ENCODE results near the gene TNFAIP8. TPM values are rescaled to one million over a fixed set of nuclear protein-coding genes. Genes with fewer than 3 reads are reported as not detected.
A peak's percentile ranks its signal among the peaks of the same experiment; 100 is the strongest.

TNFAIP8 gene
- total and polyA plus RNA-seq, 5 experiments from 2014 or later = 175 to 220 (median 177) TPM

DNA sequence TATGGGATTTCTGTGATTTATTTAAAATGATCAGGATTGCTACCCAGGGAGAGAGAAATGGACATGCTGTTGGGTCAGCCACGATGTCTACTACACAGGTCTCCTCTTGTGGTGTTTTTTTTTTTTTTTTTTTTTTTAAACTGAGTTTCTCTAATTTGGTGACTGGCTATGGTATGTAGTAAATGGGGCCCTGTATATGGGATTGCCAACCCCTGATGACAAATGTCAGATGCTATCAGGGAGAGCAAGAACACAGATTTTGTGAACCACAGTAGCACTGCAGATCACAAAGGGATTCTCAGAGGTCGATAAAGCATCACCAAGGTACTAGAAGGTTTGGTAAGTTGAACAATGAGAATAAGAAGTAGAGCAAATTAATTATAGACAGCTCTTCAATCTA, 16.5 kb upstream of the TNFAIP8 start:
- Mint-ChIP-seq H3K36me3 (peaks cover 0 to 9% (median 0%) of the 10 kb centered on the region in 3 donors), H3K4me1 (peaks cover 58 to 100% (median 98%) of the 10 kb centered on the region in 4 donors), H3K27ac (peak overlapping the region; percentile 83 to 99 (median 96)), H3K9me3 (peaks cover 0 to 4% (median 0%) of the 10 kb centered on the region in 9 donors), H3K27me3 (no peaks in the 10 kb centered on the region), H3K4me3 (peak overlapping the region in 8 of 10 donors; percentile 50 to 86 (median 80))
- DNase-seq (no peak), ATAC-seq (no peak)
- POLR2A ChIA-PET = interaction anchor here (0.7 to 5.7 kb wide), 12 partner anchors 9 to 281 kb away, joined by 3 to 37 read pairs (median 5); partner anchors contain the start of genes DMXL1 and TNFAIP8

DNA sequence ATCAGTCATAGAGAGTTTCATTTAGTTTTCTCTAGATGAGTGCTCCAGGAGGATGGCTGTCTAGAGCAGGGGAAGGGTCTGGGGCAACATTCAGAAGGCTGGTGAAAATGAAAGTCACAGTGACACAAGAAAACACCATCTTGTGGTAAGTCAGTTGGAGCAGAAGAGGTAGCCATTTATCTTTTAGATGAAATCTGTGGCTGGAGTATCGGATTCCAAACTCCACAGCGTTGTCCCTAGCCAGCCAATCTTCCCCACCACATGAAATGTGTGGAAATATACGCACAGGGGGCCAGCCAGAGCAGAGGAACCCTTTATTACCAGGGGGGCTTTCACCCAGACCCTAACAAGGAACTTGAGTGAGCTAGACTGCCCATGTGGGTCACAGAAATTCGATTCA, 15.9 kb upstream of the TNFAIP8 start:
- Mint-ChIP-seq H3K36me3 (peaks cover 0 to 9% (median 0%) of the 10 kb centered on the region in 3 donors), H3K9me3 (peaks cover 0 to 4% (median 0%) of the 10 kb centered on the region in 9 donors)
- POLR2A ChIA-PET = interaction anchor here (0.7 to 5.7 kb wide), 14 partner anchors 10 to 269 kb away, joined by 3 to 37 read pairs (median 4); partner anchors contain the start of gene DMXL1

DNA sequence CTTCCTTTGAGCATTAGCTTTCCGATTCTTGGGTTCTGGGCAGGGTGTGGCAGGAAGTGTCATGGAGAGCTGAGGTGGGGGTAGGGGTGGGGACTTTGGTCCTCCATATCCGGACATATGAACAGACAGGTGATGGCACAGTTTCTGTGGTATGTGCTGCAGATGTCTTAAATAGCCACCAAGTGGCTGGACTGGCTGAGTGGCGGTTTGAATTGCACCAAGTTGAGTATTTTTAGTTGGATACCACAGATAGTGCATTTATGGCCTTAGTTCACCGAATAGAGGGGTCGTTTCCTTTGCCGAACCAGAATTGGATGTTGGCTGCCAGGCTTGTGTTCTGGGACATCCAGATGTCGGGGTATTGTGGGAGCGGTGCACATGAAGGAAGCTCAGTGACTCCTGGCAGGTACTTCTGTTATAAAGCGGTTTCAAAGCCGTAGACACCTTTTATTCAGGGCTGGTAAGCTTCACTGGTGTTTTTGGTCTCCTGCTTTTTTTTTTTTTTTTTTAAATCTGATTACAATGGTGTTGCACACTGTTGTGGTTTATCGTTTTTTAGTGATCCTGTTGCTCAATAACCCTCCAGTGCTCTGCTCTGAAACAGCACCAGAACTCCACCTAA, 15.1 kb upstream of the TNFAIP8 start:
- peaks cover 55 to 98% (median 93%) of the 10 kb centered on the region in 4 donors for H3K4me1 Mint-ChIP-seq
- peaks cover 0 to 4% (median 0%) of the 10 kb centered on the region in 9 donors for H3K9me3 Mint-ChIP-seq
- ATAC-seq (peak; percentile 52 to 65), DNase-seq (peak in 8 of 10 donors; percentile 31 to 81 (median 48))
- peak overlapping the region; percentile 68 to 86 (median 80) for H3K4me3 Mint-ChIP-seq
- peaks cover 0 to 13% (median 0%) of the 10 kb centered on the region in 3 donors for H3K36me3 Mint-ChIP-seq
- POLR2A ChIA-PET = interaction anchor here (0.6 to 5.7 kb wide), 18 partner anchors 11 to 270 kb away, joined by 3 to 37 read pairs (median 5); partner anchors contain the start of gene DMXL1
- no peaks in the 10 kb centered on the region for H3K27me3 Mint-ChIP-seq
- peak overlapping the region; percentile 83 to 99 (median 95) for H3K27ac Mint-ChIP-seq

More for the DNA sequence above, 15.9 kb upstream of the TNFAIP8 start:
- Mint-ChIP-seq H3K4me1 (peaks cover 55 to 99% (median 94%) of the 10 kb centered on the region in 4 donors), H3K27me3 (no peaks in the 10 kb centered on the region), H3K27ac (peak overlapping the region; percentile 83 to 99 (median 95)), H3K4me3 (peak overlapping the region; percentile 68 to 86 (median 80))
- DNase-seq (no peak), ATAC-seq (no peak)

DNA sequence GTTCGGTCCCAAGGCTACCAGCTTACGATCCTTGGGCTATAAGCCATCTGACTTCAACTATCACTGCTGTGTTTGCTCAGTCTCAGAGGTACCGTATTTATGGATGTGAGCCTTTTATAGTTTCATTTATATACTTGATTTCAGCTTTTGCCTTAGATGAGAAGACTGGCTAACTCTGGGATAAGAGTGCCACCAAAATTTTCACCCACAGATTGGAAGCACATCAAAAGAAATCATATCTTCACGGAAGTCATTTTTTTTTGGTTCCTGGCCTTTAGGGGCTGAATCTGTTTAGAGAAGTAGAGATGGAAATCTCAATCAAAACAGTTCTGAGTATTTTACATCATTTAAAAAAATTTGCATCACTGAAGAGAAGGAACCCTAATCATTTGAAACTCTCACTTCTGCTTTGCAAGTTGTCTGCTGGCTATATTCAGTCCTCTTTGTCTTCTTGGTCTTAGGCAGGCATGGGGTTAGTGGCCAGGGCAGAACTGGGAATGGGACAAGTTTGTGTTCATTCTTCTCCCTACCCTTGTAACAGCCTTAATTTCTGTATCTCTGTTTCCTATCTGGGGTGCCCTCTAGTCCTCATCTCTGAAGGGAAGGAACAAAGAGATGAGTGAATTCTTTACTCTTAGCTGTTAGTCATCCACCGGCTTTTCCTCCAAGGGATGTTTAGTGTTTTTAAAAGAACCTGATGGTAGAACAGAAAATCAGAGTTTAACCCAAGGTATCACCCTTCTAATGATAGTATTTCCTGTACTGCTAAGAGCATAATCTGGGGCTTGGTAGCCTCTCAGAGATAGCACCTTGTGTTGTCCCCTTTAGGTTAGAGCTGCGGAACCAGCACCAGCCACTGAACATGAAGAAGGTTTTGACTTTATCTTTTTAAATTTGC, 14.1 kb upstream of the TNFAIP8 start:
- H3K4me3 Mint-ChIP-seq = peak overlapping the region; percentile 68 to 86 (median 80)
- peak overlapping the region; percentile 83 to 99 (median 95) for H3K27ac Mint-ChIP-seq

DNA sequence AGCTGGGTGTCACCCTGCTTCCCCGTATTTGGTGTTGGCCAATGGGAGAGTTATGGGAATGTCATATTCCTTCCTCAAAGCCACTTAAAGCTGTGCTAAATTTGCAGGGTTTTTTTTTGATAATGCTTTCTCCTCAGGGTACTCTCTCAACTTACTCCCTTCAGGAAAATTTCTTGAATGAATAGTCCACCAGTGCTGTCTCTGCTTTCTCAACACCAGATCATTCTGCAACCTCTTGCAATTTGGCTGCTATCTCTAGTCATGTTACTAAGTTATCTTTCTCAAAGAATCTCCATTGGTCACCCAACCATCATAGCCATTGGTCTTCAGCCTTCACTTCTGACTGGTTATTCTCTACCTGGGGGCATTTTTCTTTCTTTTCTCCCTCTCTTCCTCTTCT, 13.4 kb upstream of the TNFAIP8 start:
- POLR2A ChIA-PET = interaction anchor here (0.9 to 4.5 kb wide), 5 partner anchors 12 to 354 kb away, joined by 3 to 37 read pairs (median 4); partner anchors contain the start of gene DTWD2
- Mint-ChIP-seq H3K36me3 (peaks cover 0 to 20% (median 0%) of the 10 kb centered on the region in 3 donors), H3K27me3 (no peaks in the 10 kb centered on the region), H3K9me3 (peaks cover 0 to 4% (median 0%) of the 10 kb centered on the region in 9 donors), H3K27ac (peak overlapping the region; percentile 83 to 99 (median 95)), H3K4me1 (peaks cover 50 to 98% (median 93%) of the 10 kb centered on the region in 4 donors), H3K4me3 (peak overlapping the region; percentile 63 to 86 (median 80))
- DNase-seq = no peak
- no peak for ATAC-seq

More for the DNA sequence above, 14.1 kb upstream of the TNFAIP8 start:
- Mint-ChIP-seq H3K27me3 (no peaks in the 10 kb centered on the region), H3K36me3 (peaks cover 0 to 18% (median 0%) of the 10 kb centered on the region in 3 donors), H3K9me3 (peaks cover 0 to 4% (median 0%) of the 10 kb centered on the region in 9 donors), H3K4me1 (peaks cover 52 to 98% (median 93%) of the 10 kb centered on the region in 4 donors)
- ATAC-seq (peak in 1 of 2 donors; percentile 19), DNase-seq (no peak)
- POLR2A ChIA-PET = interaction anchor here (0.6 to 5.7 kb wide), 10 partner anchors 12 to 353 kb away, joined by 3 to 37 read pairs (median 6); partner anchors contain the start of genes DMXL1 and DTWD2

DNA sequence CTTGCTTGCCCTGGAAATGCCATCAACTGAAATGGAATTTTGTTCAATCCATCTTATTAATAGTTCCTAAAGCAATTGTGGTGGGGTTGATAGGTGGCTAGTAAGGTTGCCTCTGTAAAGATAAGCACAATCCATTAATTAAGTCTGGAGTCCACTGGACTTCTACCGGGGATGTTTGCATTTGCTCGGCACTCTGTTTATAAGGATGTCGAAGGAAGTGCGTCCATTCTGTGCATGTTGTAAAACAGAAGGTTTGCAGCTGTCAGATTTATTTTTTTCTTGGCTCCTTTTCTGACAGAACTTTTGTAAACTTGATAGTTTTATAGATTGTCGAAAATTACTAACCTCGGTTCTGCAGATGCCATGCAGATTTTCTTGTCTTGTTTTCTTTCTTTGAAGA, 12.8 kb upstream of the TNFAIP8 start:
- no peak for ATAC-seq
- peaks cover 48 to 98% (median 93%) of the 10 kb centered on the region in 4 donors for H3K4me1 Mint-ChIP-seq

DNA sequence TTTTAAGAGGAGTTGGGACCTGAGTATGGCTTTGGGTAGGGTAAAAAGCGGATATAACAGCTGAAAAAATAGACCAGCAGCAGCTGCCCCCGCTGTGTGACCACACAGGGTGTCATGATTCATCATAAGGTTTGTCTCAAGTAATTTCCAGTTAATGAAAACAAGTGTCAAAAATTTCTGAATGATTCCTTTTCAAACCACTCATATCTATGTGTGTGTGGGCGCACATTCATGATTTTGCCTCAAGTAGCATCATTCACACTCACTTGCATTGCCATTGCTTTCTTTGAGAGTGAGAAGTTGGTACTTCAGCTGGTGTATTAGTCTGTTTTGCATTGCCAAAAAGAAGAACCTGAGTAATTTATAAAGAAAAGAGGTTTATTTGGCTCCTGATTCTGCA, 12.1 kb upstream of the TNFAIP8 start:
- peaks cover 0 to 4% (median 0%) of the 10 kb centered on the region in 9 donors for H3K9me3 Mint-ChIP-seq
- ATAC-seq (no peak), DNase-seq (no peak)
- POLR2A ChIA-PET = interaction anchor here (0.7 to 1.3 kb wide), 2 partner anchors 58 to 91 kb away, joined by 3 to 4 read pairs; no protein-coding TSS in a partner anchor
- H3K36me3 Mint-ChIP-seq = peaks cover 0 to 28% (median 0%) of the 10 kb centered on the region in 3 donors
- no peaks in the 10 kb centered on the region for H3K27me3 Mint-ChIP-seq
- H3K4me1 Mint-ChIP-seq = peaks cover 45 to 98% (median 93%) of the 10 kb centered on the region in 4 donors
- peak overlapping the region in 9 of 10 donors; percentile 27 to 96 (median 65) for H3K27ac Mint-ChIP-seq
- H3K4me3 Mint-ChIP-seq = peak overlapping the region in 6 of 10 donors; percentile 13 to 56 (median 30)

More for the DNA sequence above, 12.8 kb upstream of the TNFAIP8 start:
- Mint-ChIP-seq H3K27ac (peak overlapping the region; percentile 83 to 99 (median 95)), H3K36me3 (peaks cover 0 to 23% (median 0%) of the 10 kb centered on the region in 3 donors), H3K27me3 (no peaks in the 10 kb centered on the region), H3K9me3 (peaks cover 0 to 4% (median 0%) of the 10 kb centered on the region in 9 donors), H3K4me3 (peak overlapping the region in 8 of 10 donors; percentile 22 to 83 (median 72))
- no peak for DNase-seq
- POLR2A ChIA-PET = interaction anchor here (0.9 to 3.3 kb wide), 3 partner anchors 14 to 355 kb away, joined by 3 to 18 read pairs (median 3); partner anchors contain the start of gene DTWD2

DNA sequence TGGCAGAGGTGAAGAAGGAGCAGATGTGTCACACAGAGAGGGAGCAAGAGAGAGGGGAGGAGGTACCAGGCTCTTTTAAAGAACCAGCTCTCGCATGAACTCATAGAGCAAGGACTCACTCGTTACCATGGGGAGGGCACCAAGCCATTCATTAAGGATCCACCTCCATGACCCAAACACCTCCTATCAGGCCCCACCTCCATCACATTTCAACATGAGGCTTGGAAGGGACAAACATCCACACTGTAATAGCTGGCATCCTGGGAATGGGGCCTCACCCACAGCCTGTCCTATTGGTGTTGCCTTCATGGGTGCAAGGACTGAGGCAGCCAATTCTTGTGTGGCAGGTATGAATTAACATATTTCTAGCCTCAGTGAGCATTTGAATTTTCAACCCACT, 11.6 kb upstream of the TNFAIP8 start:
- DNase-seq = no peak
- POLR2A ChIA-PET = interaction anchor here (1.3 kb wide), 1 partner anchor 57 kb away, joined by 4 read pairs; no protein-coding TSS in a partner anchor
- Mint-ChIP-seq H3K9me3 (peaks cover 0 to 4% (median 0%) of the 10 kb centered on the region in 9 donors), H3K36me3 (peaks cover 0 to 32% (median 0%) of the 10 kb centered on the region in 3 donors), H3K27ac (peak overlapping the region in 9 of 10 donors; percentile 27 to 96 (median 65)), H3K4me3 (peak overlapping the region in 6 of 10 donors; percentile 8 to 56 (median 19)), H3K27me3 (no peaks in the 10 kb centered on the region), H3K4me1 (peaks cover 49 to 98% (median 93%) of the 10 kb centered on the region in 4 donors)
- ATAC-seq = no peak

DNA sequence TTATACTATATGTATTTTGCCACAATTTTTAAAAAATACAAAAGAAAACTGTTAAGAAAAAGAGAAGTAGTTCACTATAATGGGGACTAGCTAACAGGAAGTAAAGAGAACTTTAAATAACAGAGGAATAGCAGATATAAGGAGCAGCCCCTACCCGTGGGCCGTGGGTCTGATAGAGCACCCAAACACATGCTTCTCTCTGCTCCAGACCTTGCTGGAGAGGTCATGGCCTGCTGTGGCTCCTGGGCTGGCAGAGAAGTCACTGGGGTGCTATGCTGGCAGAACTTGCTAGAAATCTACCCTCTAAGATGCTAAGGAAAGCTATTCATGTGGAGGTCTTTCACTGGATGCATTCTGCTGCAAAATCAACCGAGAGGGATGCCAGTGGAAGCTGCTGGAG, 10.0 kb upstream of the TNFAIP8 start:
- DNase-seq = no peak
- H3K4me3 Mint-ChIP-seq = peak overlapping the region in 9 of 10 donors; percentile 24 to 74 (median 54)
- peaks cover 40 to 98% (median 94%) of the 10 kb centered on the region in 4 donors for H3K4me1 Mint-ChIP-seq
- ATAC-seq = no peak
- H3K27me3 Mint-ChIP-seq = no peaks in the 10 kb centered on the region
- peaks cover 0 to 34% (median 0%) of the 10 kb centered on the region in 3 donors for H3K36me3 Mint-ChIP-seq
- peak overlapping the region in 9 of 10 donors; percentile 7 to 83 (median 65) for H3K27ac Mint-ChIP-seq
- H3K9me3 Mint-ChIP-seq = peaks cover 0 to 1% (median 0%) of the 10 kb centered on the region in 9 donors
- POLR2A ChIA-PET = no interaction called here

DNA sequence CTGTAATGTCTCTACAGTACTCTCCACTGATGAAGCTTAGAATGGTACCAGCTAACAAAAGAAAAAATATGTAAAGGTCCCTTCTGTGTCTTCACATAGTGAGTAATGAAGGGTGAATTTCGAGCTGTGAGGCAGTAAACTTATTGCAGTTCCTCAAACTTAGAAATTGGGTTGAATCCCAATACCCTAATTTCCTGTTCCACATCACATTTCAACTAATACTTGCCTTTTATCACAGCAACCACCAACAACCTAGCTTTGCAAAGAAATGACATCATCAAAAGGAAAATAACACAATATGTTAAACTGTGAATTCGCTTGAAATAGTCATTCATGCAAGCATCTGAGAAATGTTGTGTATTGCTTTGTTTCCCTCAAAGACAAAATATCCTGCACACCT, 9.4 kb upstream of the TNFAIP8 start:
- H3K36me3 Mint-ChIP-seq = peaks cover 0 to 34% (median 0%) of the 10 kb centered on the region in 3 donors
- H3K4me1 Mint-ChIP-seq = peaks cover 37 to 95% (median 93%) of the 10 kb centered on the region in 4 donors
- ATAC-seq (peak in 1 of 2 donors; percentile 23), DNase-seq (no peak)
- peak overlapping the region in 9 of 10 donors; percentile 7 to 83 (median 63) for H3K27ac Mint-ChIP-seq
- peak overlapping the region in 9 of 10 donors; percentile 24 to 74 (median 54) for H3K4me3 Mint-ChIP-seq
- POLR2A ChIA-PET = interaction anchor here (0.6 kb wide), 1 partner anchor 37 kb away, joined by 3 read pairs; no protein-coding TSS in a partner anchor
- H3K27me3 Mint-ChIP-seq = no peaks in the 10 kb centered on the region
- H3K9me3 Mint-ChIP-seq = peaks cover 0 to 1% (median 0%) of the 10 kb centered on the region in 9 donors

DNA sequence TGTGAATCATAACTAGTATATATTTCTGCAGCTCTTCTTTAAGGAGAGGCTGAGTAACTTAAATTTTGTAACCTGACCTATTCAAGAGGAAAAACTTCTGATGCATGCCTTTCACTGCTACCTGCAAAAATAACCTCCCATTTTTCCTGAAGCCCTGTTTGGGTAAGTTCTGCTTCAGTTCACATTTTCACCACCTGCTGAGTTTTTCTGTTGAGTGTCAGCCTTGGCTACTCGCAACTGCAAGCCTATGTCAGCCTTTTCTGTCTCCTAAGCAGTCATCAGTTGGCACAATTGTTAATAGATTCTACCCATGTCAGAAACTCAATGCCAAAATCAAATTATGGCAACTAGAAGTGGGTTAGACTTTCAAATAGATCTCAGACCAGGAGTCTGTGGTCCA, 8.2 kb upstream of the TNFAIP8 start:
- ATAC-seq (no peak), DNase-seq (no peak)
- Mint-ChIP-seq H3K9me3 (peaks cover 0 to 1% (median 0%) of the 10 kb centered on the region in 9 donors), H3K4me3 (peak overlapping the region in 5 of 10 donors; percentile 17 to 74 (median 31)), H3K27ac (peak overlapping the region in 6 of 10 donors; percentile 31 to 83 (median 62)), H3K4me1 (peaks cover 34 to 95% (median 91%) of the 10 kb centered on the region in 4 donors), H3K36me3 (peaks cover 0 to 41% (median 3%) of the 10 kb centered on the region in 3 donors), H3K27me3 (no peaks in the 10 kb centered on the region)
- POLR2A ChIA-PET = interaction anchor here (1.1 kb wide), 1 partner anchor 12 kb away, joined by 3 read pairs; no protein-coding TSS in a partner anchor

All from naive thymus-derived CD8-positive, alpha-beta T cell (primary cell).